Measurements from ENCODE around the gene GDA.
"Not testable (repeated sequence)": the region's sequence is repeated elsewhere in the genome, so short reads cannot be mapped to it uniquely, and the experiment has no call there.

GDA gene

DNA sequence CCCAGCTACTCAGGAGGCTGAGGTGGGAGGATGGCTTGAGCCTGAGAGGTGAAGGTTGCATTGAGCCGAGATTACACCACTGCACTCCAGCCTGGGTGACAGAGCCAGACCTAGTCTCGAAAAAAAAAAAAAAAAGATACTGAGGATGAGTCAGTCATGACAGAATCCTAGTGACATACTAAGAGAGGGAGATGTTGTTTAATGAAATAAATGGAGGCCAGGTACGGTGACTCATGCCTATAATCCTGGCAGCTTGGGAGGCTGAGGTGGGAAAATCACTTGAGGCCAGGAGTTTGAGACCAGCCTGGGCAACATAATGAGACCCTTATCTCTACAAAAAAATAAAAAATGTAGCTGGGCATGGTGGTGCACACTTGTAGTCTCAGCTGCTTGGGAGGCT, 108.6 kb downstream of the GDA start:
- no peak overlapping the region for H3K4me2 ChIP-seq (ENCODE audit: low read length)
- no peak overlapping the region for H3K4me3 ChIP-seq (ENCODE audit: low read length)
- H3K9me3 ChIP-seq (replicated peaks; ENCODE audit: low read length), result no peaks in the 10 kb centered on the region
- H3K27me3 ChIP-seq (ENCODE audit: control insufficient read depth, insufficient read depth, low read length), result peaks cover 7% of the 10 kb centered on the region
- no peak overlapping the region for H3K9ac ChIP-seq (ENCODE audit: low read depth, low read length)
- H3K4me1 ChIP-seq (ENCODE audit: control insufficient read depth, insufficient read depth, low read length), result no peaks in the 10 kb centered on the region
- H3K36me3 ChIP-seq (ENCODE audit: insufficient read depth, low read length), result no peaks in the 10 kb centered on the region

DNA sequence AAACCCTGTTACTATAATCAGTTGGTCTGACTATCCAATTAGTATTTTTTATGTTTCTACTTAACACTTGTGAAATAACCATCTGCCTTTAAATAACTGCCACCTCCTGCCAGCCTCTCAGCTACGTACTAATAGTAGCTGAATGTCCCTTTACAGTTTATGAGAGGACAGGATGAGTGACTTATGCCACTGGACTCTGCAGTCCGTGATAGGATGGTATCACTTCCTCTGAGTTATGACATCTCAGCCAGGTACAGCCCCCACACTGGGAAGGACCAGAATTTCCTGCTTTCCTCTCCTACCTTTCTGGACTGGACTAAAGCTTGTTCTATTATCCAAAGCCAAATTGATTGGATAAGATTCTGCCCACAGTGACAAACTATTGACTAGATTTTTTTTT, 112.8 kb downstream of the GDA start:
- H3K4me1 ChIP-seq (ENCODE audit: control insufficient read depth, insufficient read depth, low read length), result no peaks in the 10 kb centered on the region
- no peak overlapping the region for H3K4me2 ChIP-seq (ENCODE audit: low read length)
- no peak overlapping the region for H3K9ac ChIP-seq (ENCODE audit: low read depth, low read length)
- peaks cover under 1% of the 10 kb centered on the region for H3K27me3 ChIP-seq (ENCODE audit: control insufficient read depth, insufficient read depth, low read length)
- H3K4me3 ChIP-seq (ENCODE audit: low read length), result no peak overlapping the region
- H3K9me3 ChIP-seq (replicated peaks; ENCODE audit: low read length), result no peaks in the 10 kb centered on the region
- no peaks in the 10 kb centered on the region for H3K36me3 ChIP-seq (ENCODE audit: insufficient read depth, low read length)

DNA sequence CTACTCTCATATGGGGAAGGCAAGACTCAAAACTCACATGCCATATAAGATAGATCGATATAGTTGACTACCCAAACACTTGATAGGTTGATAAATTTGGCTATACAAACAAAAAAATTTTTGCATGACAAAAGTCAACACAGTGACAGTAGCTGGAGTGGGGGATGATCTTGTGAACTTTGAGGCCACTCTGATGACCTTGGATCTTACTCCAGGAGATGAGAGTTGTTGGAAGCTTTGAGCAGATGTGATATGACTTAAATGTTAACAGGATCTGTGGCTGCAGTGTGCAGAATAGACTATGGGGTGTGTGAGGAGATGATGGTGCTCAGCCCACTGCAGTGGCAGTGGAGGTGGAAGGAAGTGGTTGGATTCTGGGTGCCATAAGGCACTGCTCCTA, 114.3 kb downstream of the GDA start:
- no peaks in the 10 kb centered on the region for H3K36me3 ChIP-seq (ENCODE audit: insufficient read depth, low read length)
- no peaks in the 10 kb centered on the region for H3K9me3 ChIP-seq (replicated peaks; ENCODE audit: low read length)
- H3K4me1 ChIP-seq (ENCODE audit: control insufficient read depth, insufficient read depth, low read length), result no peaks in the 10 kb centered on the region
- no peak overlapping the region for H3K9ac ChIP-seq (ENCODE audit: low read depth, low read length)
- no peak overlapping the region for H3K4me3 ChIP-seq (ENCODE audit: low read length)
- H3K27me3 ChIP-seq (ENCODE audit: control insufficient read depth, insufficient read depth, low read length), result no peaks in the 10 kb centered on the region
- H3K4me2 ChIP-seq (ENCODE audit: low read length), result no peak overlapping the region

DNA sequence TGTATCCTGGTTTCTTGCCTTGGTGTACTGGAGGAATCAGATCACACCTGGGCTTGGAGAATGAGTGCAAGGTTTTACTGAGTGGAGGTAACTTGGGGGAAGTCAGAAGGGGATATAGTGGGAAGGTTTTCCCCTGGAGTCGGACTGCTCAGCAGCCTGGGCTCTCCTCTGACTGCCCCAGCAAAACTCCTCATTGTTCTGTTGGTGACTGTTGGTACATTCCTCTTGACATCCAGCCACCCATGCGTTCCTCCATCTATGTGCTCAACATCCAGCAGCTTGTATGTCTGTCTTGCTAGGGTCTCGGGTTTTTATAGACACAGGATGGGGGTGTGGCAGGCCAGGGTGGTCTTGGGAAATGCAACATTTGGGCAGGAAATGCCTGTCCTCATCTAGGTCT, 119.7 kb downstream of the GDA start:
- Histone ChIP-seq H3K4me2 (ENCODE audit: low read length) (no peak overlapping the region), H3K9me3 (replicated peaks; ENCODE audit: low read length) (no peaks in the 10 kb centered on the region), H3K9ac (ENCODE audit: low read depth, low read length) (no peak overlapping the region), H3K4me3 (ENCODE audit: low read length) (no peak overlapping the region), H3K4me1 (ENCODE audit: control insufficient read depth, insufficient read depth, low read length) (no peaks in the 10 kb centered on the region), H3K36me3 (ENCODE audit: insufficient read depth, low read length) (no peaks in the 10 kb centered on the region), H3K27me3 (ENCODE audit: control insufficient read depth, insufficient read depth, low read length) (peaks cover 7% of the 10 kb centered on the region)

DNA sequence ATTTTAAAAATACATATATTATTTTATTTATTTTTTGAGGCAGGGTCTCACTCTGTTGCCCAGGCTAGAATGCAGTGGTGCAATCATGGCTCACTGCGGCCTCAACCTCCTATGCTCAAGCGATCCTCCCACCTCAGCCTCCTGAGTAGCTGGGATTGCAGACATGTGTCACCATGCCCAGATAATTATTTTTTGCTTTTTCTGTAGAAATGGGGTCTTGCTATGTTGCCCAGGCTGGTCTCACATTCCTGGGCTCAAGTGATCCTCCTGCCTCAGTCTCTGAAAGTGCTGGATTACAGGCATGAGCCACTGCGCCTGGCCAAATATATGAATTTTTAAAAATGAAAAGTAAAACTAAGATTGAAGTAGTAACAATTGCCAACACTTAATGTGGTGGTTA, 121.1 kb downstream of the GDA start:
- H3K4me3 ChIP-seq (ENCODE audit: low read length); H3K4me2 ChIP-seq (ENCODE audit: low read length); H3K36me3 ChIP-seq (ENCODE audit: insufficient read depth, low read length); H3K4me1 ChIP-seq (ENCODE audit: control insufficient read depth, insufficient read depth, low read length); H3K9me3 ChIP-seq (replicated peaks; ENCODE audit: low read length); H3K27me3 ChIP-seq (ENCODE audit: control insufficient read depth, insufficient read depth, low read length); H3K9ac ChIP-seq (ENCODE audit: low read depth, low read length): not testable (repeated sequence)

DNA sequence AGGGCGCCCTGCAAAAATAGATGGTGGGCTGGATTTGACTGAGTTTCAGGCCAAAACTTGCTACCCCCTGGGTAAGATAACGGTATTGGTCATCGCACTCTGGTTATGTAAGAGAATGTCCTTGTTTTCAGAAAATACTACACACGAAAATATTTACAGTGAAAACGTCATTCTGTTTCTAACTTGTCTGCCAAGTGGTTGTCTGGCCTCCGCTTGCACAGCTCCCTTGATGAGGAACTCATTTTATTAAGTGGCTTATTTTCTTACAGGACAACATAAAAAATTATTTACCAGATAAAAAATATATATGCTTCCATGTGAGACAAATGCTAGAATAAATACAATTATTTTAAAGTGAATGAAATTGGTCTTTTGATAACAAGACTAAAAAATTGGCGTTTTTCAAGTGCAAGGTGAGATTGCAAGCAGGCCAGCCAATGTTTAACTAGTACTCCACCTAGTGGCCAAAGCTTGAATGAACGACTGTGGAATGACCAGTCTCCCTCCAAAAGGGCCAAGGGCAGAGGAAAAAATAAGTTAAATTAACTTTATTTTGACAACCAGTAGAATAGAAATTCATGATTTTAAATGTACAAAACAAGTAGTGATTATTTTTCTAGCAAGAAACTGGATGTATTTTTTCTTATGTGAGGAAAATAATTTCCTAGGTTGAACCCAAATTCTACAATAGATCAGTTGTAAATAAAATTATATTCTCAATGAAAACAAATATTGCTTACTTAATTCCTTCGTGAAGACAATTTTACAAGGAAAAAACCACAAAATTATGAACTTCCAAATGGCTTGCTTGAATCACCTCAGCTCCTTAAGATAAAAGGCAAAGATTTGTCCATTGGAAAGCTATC, 122.6 kb downstream of the GDA start:
- H3K36me3 ChIP-seq (ENCODE audit: insufficient read depth, low read length), result no peaks in the 10 kb centered on the region
- no peaks in the 10 kb centered on the region for H3K9me3 ChIP-seq (replicated peaks; ENCODE audit: low read length)
- no peak overlapping the region for H3K4me3 ChIP-seq (ENCODE audit: low read length)
- H3K9ac ChIP-seq (ENCODE audit: low read depth, low read length), result no peak overlapping the region
- no peaks in the 10 kb centered on the region for H3K4me1 ChIP-seq (ENCODE audit: control insufficient read depth, insufficient read depth, low read length)
- no peak overlapping the region for H3K4me2 ChIP-seq (ENCODE audit: low read length)
- peaks cover 14% of the 10 kb centered on the region for H3K27me3 ChIP-seq (ENCODE audit: control insufficient read depth, insufficient read depth, low read length)

DNA sequence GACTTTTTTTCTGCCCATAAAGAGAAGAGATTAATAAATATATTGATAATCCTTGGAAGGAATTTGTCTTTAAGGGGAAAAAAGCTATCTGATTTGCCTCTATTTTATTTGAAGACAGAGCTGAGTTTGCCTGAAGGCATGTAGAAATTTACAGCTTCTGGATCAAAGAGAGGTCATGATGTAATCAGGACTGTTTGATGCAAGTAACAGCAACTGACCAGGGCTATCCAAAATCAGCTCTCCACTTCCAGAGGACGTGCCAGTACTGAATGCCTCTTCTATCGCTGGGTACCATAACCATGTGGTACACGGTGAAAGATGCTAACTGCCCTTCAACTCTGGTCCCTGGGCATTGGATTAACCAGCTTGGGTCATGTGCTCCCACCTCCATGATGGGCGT, 125.2 kb downstream of the GDA start:
- Histone ChIP-seq H3K36me3 (ENCODE audit: insufficient read depth, low read length) (no peaks in the 10 kb centered on the region), H3K4me3 (ENCODE audit: low read length) (no peak overlapping the region), H3K4me2 (ENCODE audit: low read length) (no peak overlapping the region), H3K27me3 (ENCODE audit: control insufficient read depth, insufficient read depth, low read length) (peaks cover 31% of the 10 kb centered on the region), H3K4me1 (ENCODE audit: control insufficient read depth, insufficient read depth, low read length) (no peaks in the 10 kb centered on the region), H3K9ac (ENCODE audit: low read depth, low read length) (no peak overlapping the region), H3K9me3 (replicated peaks; ENCODE audit: low read length) (no peaks in the 10 kb centered on the region)

DNA sequence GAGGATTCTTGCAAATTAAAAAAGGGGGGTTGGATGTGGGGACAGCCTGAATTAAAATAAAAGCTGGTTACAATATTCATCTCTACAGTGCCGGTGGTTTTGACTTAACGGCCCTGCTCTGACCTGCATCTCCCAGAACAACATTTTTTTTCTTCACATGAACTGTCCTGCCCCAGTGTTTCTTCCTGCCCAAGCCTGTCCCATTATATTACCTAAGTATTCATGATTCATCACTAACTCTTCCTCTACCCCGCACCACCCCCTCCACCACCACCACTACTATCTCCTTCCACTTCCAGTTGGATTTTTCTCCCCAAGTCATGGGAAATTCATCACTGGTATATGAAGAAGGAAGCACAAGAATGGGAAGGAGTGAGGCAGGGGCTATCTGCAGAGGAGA, 125.7 kb downstream of the GDA start:
- no peak overlapping the region for H3K4me2 ChIP-seq (ENCODE audit: low read length)
- no peak overlapping the region for H3K9ac ChIP-seq (ENCODE audit: low read depth, low read length)
- no peaks in the 10 kb centered on the region for H3K9me3 ChIP-seq (replicated peaks; ENCODE audit: low read length)
- no peaks in the 10 kb centered on the region for H3K4me1 ChIP-seq (ENCODE audit: control insufficient read depth, insufficient read depth, low read length)
- peaks cover 34% of the 10 kb centered on the region for H3K27me3 ChIP-seq (ENCODE audit: control insufficient read depth, insufficient read depth, low read length)
- H3K4me3 ChIP-seq (ENCODE audit: low read length), result no peak overlapping the region
- H3K36me3 ChIP-seq (ENCODE audit: insufficient read depth, low read length), result no peaks in the 10 kb centered on the region

DNA sequence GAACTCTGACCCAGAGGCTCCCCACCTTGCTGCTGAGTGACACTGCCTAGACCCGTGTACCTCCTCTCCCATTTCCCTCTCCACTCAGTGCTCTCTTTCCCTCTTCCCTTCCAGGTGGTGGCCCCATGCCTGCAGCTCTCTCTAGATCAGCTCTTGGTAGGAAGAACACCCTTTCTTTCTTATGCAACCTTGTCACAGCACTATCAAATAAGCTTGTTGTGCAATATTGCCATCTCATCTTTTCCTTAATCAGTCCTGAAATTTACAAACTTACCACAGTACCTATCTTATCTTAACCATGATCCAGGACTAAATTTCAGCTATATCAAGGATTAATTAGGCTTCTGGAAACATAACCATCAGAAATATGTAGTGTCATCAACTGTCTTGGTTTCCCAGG, 127.2 kb downstream of the GDA start:
- H3K9me3 ChIP-seq (replicated peaks; ENCODE audit: low read length), result no peaks in the 10 kb centered on the region
- H3K4me1 ChIP-seq (ENCODE audit: control insufficient read depth, insufficient read depth, low read length), result no peaks in the 10 kb centered on the region
- no peak overlapping the region for H3K9ac ChIP-seq (ENCODE audit: low read depth, low read length)
- no peaks in the 10 kb centered on the region for H3K36me3 ChIP-seq (ENCODE audit: insufficient read depth, low read length)
- H3K4me3 ChIP-seq (ENCODE audit: low read length), result no peak overlapping the region
- peaks cover 34% of the 10 kb centered on the region for H3K27me3 ChIP-seq (ENCODE audit: control insufficient read depth, insufficient read depth, low read length)
- no peak overlapping the region for H3K4me2 ChIP-seq (ENCODE audit: low read length)

DNA sequence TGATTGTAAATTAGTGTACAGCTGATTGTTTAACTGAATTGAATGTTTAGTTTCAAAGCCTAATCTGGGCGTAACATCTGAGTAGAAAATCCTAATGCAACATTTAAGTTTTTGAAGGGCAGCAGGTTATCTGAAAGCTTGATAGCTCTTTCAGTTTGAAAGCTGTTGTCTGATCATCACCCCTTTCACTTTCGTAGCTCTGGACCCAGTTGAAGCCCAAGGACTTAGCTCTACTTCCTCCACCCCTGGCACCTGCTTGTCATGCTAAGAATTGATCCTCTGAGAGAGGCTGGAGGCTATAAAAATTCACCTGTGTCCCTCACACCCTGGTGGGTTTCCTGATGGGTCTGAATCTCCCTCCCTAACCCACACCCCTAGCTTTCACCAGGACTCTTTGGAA, 129.7 kb downstream of the GDA start:
- no peak overlapping the region for H3K4me3 ChIP-seq (ENCODE audit: low read length)
- H3K36me3 ChIP-seq (ENCODE audit: insufficient read depth, low read length), result no peaks in the 10 kb centered on the region
- H3K27me3 ChIP-seq (ENCODE audit: control insufficient read depth, insufficient read depth, low read length), result peaks cover 27% of the 10 kb centered on the region
- no peaks in the 10 kb centered on the region for H3K9me3 ChIP-seq (replicated peaks; ENCODE audit: low read length)
- no peak overlapping the region for H3K4me2 ChIP-seq (ENCODE audit: low read length)
- no peak overlapping the region for H3K9ac ChIP-seq (ENCODE audit: low read depth, low read length)
- no peaks in the 10 kb centered on the region for H3K4me1 ChIP-seq (ENCODE audit: control insufficient read depth, insufficient read depth, low read length)

DNA sequence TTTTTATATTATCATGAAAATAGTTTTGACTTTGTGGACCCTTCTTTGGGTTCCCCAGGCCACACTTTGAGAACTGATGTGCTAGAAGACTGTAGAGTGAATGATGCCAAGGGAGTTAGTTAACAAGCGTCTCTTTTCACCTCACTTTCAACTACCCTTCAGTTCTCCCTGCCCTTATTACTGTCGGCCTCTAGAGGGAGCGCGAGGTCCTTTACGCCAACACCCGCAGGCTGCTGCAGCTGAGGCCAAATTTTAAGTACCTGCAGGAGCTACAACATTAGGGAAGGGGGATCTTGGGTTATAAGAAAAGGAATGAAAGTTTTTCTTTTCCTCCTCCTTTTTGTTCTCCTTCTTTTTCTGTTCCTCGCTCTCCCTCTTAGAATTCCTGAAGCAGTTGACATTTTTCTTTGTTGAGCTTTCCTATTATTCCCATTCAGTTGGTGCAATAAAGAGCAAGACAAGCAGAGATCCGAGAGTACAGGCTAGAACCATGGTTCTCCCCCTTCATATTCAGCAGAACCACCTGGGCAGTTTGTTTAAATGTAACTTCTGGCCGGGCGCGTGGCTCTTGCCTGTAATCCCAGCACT, 131.8 kb downstream of the GDA start:
- Histone ChIP-seq H3K27me3 (ENCODE audit: control insufficient read depth, insufficient read depth, low read length) (peaks cover 27% of the 10 kb centered on the region), H3K9me3 (replicated peaks; ENCODE audit: low read length) (no peaks in the 10 kb centered on the region), H3K9ac (ENCODE audit: low read depth, low read length) (no peak overlapping the region), H3K4me3 (ENCODE audit: low read length) (no peak overlapping the region), H3K4me1 (ENCODE audit: control insufficient read depth, insufficient read depth, low read length) (no peaks in the 10 kb centered on the region), H3K4me2 (ENCODE audit: low read length) (no peak overlapping the region), H3K36me3 (ENCODE audit: insufficient read depth, low read length) (no peaks in the 10 kb centered on the region)

DNA sequence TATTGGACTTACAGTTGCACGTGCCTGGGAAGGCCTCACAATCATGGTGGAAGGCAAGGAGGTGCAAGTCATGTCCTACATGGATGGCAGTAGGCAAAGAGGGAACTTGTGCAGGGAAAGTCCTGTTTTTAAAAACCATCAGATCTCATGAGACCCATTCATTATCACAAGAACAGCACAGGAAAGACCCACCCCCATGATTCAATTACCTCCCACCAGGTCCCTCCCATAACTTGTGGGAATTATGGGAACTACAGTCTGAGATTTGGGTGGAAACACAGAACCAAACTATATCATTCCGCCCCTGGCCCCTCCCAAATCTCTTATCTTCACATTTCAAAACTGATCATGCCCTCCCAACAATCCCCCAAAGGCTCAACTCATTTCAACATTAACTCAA, 140.2 kb downstream of the GDA start:
- Histone ChIP-seq H3K9me3 (replicated peaks; ENCODE audit: low read length) (no peaks in the 10 kb centered on the region), H3K9ac (ENCODE audit: low read depth, low read length) (no peak overlapping the region), H3K4me3 (ENCODE audit: low read length) (no peak overlapping the region), H3K4me2 (ENCODE audit: low read length) (no peak overlapping the region), H3K4me1 (ENCODE audit: control insufficient read depth, insufficient read depth, low read length) (peaks cover 10% of the 10 kb centered on the region), H3K36me3 (ENCODE audit: insufficient read depth, low read length) (no peaks in the 10 kb centered on the region), H3K27me3 (ENCODE audit: control insufficient read depth, insufficient read depth, low read length) (no peaks in the 10 kb centered on the region)
